HG03196 (cell line): ENCODE measurements around the gene WDR83.
"Not testable (repeated sequence)": the region's sequence is repeated elsewhere in the genome, so short reads cannot be mapped to it uniquely, and the experiment has no call there.

Source experiments
- ATAC-seq: cut with Tn5 transposase; IDR thresholded peaks from one replicate; pipeline ENCODE4 v1.9.1; 2021; ENCODE audit not compliant: unreplicated experiment

Gene WDR83

DNA sequence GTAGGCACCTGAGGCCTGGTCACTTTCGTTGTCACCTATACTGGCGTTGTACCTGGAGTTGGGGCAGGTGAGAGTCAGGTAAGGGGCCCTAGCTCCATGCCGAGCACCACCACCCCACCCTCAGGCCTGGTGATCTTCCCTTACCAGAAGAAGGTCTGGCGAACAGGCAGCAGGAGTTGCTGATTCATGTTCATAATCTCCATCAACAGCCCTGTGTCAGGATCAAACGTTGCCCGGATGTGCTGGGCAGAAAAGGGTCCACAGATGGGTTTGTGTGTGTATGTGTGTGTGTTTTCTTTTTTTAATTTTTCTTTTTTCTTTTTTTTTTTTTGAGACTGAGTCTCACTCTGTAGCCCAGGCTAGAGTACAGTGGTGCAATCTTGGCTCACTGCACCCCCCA, 14.4 kb upstream of the WDR83 start:
- no peak for ATAC-seq

DNA sequence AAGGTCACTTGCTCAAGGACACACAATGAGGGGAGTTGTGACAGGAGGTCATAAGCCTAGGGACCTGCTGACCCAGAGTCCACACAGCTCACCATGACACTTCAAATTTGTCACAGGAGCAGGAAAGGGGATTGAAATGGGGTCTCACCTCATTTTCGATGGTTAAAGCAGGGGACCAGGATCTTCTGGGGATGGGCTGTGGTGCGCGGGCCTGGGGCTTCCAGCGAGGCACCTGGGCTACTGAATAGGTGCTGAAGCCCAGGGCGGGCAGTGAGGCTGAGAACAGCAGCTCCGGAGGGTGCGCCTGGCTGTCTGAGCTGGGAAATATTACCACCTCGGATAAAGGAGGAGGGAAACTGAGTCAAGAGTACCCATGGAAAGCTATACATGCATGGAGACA, 11.1 kb upstream of the WDR83 start:
- ATAC-seq = no peak

DNA sequence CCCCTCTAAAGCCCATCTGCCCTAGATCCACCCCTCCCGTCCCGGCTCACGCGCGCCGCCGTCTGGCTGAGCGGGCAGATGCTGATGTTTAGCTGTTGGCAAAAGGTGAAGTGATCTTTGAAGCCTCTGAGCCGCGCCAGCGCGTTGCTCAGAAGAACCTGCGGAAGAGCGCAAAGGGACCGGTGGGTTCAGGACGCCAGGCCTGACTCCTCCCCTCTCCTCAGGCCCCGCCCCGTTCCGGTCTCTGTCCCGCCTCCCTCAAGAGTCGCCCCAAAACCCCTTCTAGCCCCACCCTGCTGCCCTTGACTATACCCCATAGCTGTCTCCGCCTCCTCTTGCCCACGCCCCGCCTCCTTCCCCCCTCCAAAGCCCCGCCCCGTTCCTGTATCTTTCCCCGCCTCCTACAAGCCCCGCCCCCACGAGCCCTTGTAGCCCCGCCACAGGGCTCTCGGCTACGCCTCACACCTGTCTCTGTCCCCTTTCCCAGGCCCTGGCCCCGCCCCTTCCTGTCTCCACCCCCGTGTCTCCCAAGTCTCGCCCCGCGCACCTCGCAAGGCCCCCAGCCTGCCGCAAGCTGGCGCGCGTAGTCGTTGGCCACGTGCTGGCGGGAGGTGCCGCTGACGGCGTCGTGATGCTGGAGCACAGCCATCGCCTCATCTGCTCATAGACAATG, 9.6 kb upstream of the WDR83 start:
- ATAC-seq = no peak

DNA sequence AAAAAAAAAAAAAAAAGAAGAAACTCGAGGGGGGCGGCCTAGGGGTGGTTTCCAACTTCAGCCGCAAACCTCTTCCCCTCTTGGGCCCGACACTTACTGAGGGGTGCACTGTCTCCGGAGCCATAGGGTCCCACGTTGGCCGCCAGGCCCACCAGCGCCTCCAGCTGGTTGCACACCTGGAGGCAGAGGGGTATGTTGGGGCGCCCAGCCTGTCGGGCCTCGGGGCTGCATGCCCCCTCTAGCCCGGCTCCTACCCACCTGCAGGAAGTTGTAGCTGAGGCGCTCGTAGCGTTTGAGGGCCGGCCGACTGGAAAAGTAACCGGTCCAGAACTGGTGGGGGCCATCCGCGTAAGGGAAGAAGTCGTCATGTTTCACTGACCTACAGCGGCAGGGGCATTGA, 8.6 kb upstream of the WDR83 start:
- no peak for ATAC-seq

- no peak for ATAC-seq
These were observed 5.6 kb upstream of the WDR83 start for GRCh38 chr19:12660980-12661379.

- ATAC-seq = no peak
These were observed 2.0 kb upstream of the WDR83 start for GRCh38 chr19:12664406-12665280.

GRCh38 chr19:12665281-12665573, 1.4 kb upstream of the WDR83 start:
- ATAC-seq = no peak

DNA sequence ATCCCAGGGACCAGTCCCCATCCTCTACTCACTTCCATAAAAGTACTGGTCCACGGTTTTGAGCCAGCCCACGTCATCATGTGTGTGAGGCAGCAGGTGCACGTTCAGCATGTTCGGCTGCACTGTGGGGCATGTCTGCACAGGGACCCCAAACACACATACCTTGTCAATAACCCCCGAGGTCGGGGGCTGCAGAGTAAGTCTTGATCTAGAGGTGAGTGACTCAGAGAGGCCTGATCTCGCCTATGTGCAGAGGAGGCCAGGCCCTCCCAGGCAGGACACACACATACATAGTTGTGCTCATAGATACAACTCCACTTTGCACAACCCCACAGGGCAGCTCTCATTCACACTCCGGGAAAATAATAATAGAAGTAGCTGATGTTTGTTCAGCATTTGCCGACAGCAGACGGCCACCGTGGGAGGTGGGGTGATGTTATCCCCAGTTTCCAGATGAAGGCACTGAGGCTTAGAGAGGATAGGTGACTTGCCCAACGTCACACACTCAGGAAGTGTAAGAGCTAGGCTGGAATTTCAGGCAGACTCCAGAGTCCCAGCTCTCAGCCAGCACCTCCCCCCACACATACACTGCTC, 839 bp upstream of the WDR83 start:
- ATAC-seq = no peak

DNA sequence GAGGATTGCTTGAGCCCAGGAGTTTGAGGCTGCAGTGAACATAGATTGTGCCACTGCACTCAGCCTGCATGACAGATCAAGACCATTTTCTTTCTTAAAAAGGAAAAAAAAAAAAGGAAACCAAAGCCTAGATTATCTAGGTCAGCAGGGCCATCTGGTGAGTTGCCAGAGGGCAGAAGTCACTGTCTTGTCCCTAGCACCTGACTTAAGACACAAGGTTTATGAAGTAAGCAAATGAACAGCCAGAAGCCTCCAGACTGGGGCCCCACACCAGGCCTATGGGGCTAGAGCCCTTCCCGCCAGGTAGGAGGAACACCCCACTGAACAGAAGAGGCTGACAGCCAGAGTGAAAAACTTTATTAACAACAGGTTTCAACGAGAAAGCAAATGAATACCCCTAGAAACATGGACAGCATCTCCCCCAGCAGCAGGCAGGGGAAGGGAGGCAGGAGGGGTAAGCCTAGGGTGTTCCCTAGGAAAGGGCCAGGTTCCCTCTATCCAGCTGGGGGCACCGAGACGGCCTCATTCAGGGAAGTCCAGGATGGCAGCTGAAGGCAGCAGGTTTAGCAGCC, 1.2 kb downstream of the WDR83 start:
- ATAC-seq = no peak

DNA sequence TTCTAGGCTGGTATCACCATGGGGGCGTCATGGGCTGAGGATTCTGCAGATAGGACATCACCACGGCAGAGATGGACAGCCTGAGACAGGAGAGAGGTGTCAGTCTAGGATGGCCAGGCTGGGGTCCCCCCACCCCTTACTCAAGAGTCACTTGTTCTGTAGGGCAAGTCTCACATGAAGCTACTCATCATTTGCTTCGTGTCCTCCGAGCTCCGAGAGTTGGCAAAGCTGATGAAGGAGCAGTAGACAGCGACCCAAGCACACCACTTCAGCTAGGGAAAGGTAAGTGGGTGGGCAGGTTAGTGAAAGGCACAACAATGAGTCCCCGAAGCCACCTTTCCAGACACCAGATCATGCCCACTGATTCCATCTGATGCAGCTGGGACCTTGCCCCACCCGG, 1.7 kb downstream of the WDR83 start:
- no peak for ATAC-seq

DNA sequence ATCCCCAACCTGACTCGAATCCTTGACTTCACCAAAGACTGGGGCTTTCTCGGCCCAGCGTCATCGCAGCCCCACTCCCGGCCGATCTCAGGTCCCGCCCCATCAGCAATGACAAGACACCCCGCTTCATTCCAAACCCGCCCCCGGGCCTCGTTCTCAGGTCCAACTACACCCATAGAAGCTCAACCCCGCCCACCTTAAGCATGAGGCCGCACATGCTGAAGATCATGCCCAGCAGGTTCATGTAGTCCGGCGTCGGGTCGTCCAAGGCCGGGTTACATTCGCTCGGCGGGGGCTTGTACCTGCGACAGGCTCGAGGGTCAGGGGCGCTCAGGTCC, 2.3 kb downstream of the WDR83 start:
- no peak for ATAC-seq

DNA sequence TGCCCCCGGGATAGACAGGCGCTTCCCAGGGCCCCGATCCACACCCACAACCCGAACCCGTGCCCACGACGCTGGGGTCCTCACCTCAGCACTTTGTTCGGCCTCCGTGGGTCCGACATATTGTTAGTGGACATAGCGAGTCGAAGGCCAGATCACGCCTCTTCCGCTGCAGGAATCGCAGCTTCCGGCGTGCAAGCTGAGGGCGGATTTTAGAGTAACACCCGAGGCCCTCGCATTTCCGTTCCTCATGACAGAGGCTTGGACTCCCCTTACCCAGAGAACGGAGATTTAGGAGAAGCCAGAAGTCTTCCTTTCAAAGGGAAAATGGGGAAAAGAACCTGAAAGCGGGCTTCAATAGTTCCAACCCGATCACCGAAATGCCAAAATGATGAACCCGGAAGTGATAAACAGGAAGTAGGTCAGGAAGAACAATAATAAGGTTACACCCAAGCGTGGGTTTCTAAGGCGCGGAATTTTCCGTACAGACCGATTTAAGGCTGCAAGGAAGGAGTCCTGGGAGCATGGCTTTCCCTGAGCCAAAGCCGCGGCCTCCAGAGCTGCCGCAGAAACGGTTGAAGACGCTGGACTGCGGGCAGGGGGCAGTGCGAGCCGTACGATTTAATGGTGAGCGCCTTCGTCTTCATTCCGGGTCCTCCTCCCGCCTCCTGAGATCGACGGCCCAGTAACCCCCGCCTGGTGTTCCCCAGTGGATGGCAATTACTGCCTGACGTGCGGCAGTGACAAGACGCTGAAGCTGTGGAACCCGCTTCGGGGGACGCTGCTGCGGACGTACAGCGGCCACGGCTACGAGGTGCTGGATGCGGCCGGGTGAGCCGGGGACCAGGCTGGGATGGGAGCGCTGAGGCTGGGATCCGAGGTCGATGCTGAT, 2.9 kb downstream of the WDR83 start:
- ATAC-seq = no peak

- ATAC-seq = no peak
These were observed 3.7 kb downstream of the WDR83 start for GRCh38 chr19:12670159-12670928.

DNA sequence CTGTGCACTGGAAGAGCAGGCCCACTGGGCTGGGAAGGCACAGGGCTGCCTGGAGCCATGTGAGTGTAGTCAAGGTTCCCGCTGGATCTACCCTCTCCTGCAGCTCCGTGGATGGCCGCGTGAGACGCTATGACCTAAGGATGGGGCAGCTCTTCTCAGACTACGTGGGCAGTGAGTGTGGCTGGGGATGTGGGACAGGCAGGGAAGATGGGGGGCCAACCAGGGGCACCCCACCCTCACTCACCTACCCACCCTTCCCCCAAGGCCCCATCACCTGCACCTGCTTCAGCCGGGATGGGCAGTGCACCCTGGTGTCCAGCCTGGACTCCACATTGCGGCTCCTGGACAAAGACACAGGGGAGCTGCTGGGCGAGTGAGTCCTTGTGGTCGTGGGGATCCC, 6.1 kb downstream of the WDR83 start:
- ATAC-seq = no peak

DNA sequence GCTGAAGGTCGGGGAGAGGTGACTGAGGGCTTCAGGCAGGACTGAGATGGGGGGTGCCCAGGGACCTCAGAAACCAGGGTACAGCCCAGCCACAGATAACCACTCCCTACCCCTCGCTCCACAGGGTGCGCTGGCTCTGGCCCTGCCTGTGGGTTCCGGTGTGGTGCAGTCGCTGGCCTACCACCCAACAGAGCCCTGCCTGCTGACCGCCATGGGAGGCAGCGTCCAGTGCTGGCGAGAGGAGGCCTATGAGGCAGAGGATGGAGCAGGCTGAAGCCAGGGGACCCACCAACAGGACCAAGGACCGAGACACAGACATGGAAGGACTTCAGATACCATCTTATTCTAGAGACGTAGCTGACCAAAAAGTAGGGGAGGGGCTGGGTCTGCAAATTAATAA, 8.8 kb downstream of the WDR83 start:
- ATAC-seq = no peak

DNA sequence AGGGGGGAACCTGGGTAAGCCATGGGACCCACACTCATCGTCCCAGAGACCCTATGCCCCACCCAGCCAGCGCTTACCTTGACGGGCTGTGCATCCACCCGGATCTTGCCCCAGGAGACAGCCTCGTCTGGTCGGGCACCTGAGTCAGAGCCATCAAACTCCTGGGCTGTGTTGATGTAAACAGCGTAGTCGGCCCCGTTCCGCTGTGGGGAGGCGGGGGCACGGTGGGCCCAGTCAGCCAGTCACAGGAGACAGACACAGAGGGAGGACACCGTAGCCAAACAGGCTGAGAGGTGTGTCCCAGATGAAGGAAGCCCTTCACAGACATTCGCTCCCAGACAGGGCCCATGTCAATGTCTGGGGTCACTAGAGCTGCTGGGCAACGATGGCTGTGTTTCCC, 9.3 kb downstream of the WDR83 start:
- ATAC-seq = no peak

GRCh38 chr19:12676384-12676792, 9.8 kb downstream of the WDR83 start:
- no peak for ATAC-seq

DNA sequence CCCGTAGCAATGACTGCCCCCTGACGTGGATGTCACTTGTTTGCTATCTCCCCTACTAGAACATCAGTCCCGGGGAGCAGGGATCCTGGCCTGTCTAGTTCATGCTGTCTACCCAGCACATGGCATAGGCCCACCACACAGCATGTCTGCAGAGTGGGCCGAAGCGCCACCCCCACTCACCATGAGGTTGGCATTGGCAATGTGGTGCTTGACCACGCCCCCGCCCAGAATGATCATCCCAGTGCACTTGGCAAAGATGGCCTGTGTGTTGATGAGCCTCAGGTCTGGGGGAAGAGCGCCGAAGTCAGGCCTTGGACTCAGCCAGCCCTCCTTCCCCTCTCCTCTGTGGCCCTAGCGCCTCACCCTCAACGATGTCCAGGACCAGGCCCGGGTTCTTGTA, 10.3 kb downstream of the WDR83 start:
- no peak for ATAC-seq

DNA sequence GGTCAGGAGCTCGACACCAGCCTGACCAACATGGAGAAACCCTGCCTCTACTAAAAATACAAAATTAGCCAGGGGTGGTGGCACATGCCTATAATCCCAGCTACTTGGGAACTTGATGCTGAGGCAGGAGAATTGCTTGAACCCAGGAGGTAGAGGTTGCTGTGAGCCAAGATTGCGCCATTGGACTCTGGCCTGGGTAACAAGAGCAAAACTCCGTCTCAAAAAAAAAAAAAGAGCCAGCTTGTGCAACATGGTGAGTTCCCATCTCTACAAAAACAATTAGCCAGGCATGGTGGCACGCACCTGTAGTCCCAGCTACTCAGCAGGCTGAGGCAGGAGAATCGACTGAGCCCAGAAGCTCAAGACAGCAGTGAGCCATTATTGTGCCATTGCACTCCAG, 11.4 kb downstream of the WDR83 start:
- not testable (repeated sequence) for ATAC-seq

- no peak for ATAC-seq
These were observed 13.4 kb downstream of the WDR83 start for GRCh38 chr19:12680034-12680433.
